SK-N-SH (cell line): ENCODE measurements around the gene TAF11L14. TPM values are rescaled to one million over a fixed set of nuclear protein-coding genes. Genes with fewer than 3 reads are reported as not detected.

ENCODE experiments used
- CTCF ChIA-PET: fragments of 300-600, 350-600 bp; formaldehyde crosslinking; extraction: SDS; loops from one replicate; lab custom pipeline; 2021; lab: Yijun Ruan, JAX
- POLR2A ChIA-PET: fragments of 350-600 bp; sonication (Branson Sonifier 250); formaldehyde crosslinking; extraction: SDS; loops from one replicate; lab custom pipeline; 2020; ENCODE audit warnings: antibody characterized with exemption, inconsistent platforms; lab: Yijun Ruan, JAX
- DNase-seq: peaks from one replicate; pipeline ENCODE4 v3.0.0; 2012
- H2AFZ ChIP-seq: fragments of 200-600 bp; sonication (generic); 2 replicates; pipeline ENCODE4 v1.8.1; 2016; ENCODE audit warnings: antibody characterized with exemption, mild to moderate bottlenecking, low read depth
- H3F3A ChIP-seq: fragments of 200-600 bp; sonication (generic); replicated peaks from 2 replicates; pipeline ENCODE3; 2016; ENCODE audit warnings: antibody characterized with exemption, mild to moderate bottlenecking; ENCODE audit not compliant: insufficient read depth
- H3K27ac ChIP-seq, 2 experiments: fragments of 200-500 bp in 1 of 2; fragments of 200-600 bp in 1 of 2; sonication (Bioruptor generic) in 1 of 2; sonication (generic), shearing (Covaris generic) in 1 of 2; 2 replicates each; pipeline versions ENCODE4 v1.5.1 to v1.6.1; 2014 to 2016; ENCODE audit warnings: low read depth in 2 of 2, inconsistent platforms in 1 of 2, low read length in 1 of 2, mild to moderate bottlenecking in 1 of 2, mixed read lengths in 1 of 2
- H3K27me3 ChIP-seq: fragments of 200-600 bp; sonication (generic), shearing (Covaris generic); 2 replicates; pipeline ENCODE4 v1.6.1; 2016; ENCODE audit warnings: mixed run types; ENCODE audit not compliant: insufficient read depth
- H3K36me3 ChIP-seq, 2 experiments: fragments of 200-500 bp in 1 of 2; fragments of 200-600 bp in 1 of 2; sonication (Bioruptor generic) in 1 of 2; sonication (generic) in 1 of 2; replicated peaks in 1 of 2; 2 replicates each; pipeline versions ENCODE3 to v1.5.1; 2014 to 2016; ENCODE audit warnings: low read length in 1 of 2, mild to moderate bottlenecking in 1 of 2; ENCODE audit not compliant: insufficient read depth in 2 of 2, control insufficient read depth in 1 of 2
- H3K4me1 ChIP-seq, 2 experiments: fragments of 200-500 bp in 1 of 2; fragments of 200-600 bp in 1 of 2; sonication (Bioruptor generic) in 1 of 2; sonication (generic), shearing (Covaris generic) in 1 of 2; 2 replicates each; pipeline versions ENCODE4 v1.5.1 to v1.6.1; 2014 to 2016; ENCODE audit warnings: low read depth in 1 of 2, low read length in 1 of 2, mixed run types in 1 of 2; ENCODE audit not compliant: insufficient read depth in 2 of 2, control insufficient read depth in 1 of 2
- H3K4me2 ChIP-seq: fragments of 200-600 bp; sonication (generic), shearing (Covaris generic); 2 replicates; pipeline ENCODE4 v1.6.1; 2017; ENCODE audit warnings: mixed run types
- H3K4me3 ChIP-seq, 2 experiments: fragments of 200-500 bp in 1 of 2; fragments of 200-600 bp in 1 of 2; sonication (Bioruptor generic) in 1 of 2; sonication (generic), shearing (Covaris generic) in 1 of 2; 2 replicates each; pipeline versions ENCODE4 v1.5.1 to v1.8.1; 2014 to 2016; ENCODE audit warnings: low read depth in 2 of 2, inconsistent platforms in 1 of 2, low read length in 1 of 2, mild to moderate bottlenecking in 1 of 2, mixed read lengths in 1 of 2, moderate library complexity in 1 of 2
- H3K79me2 ChIP-seq: fragments of 200-600 bp; sonication (generic); 2 replicates; pipeline ENCODE4 v1.8.1; 2017; ENCODE audit warnings: mild to moderate bottlenecking; ENCODE audit not compliant: insufficient read depth
- H3K9ac ChIP-seq: fragments of 200-600 bp; sonication (generic); 2 replicates; pipeline ENCODE4 v1.6.1; 2017; ENCODE audit warnings: mixed run types
- H3K9me2 ChIP-seq: fragments of 200-600 bp; sonication (generic); 2 replicates; pipeline ENCODE4 v1.6.1; 2017; ENCODE audit warnings: mixed run types
- H3K9me3 ChIP-seq: fragments of 200-600 bp; sonication (generic); 2 replicates; pipeline ENCODE4 v1.6.1; 2017; ENCODE audit warnings: mixed run types, mild to moderate bottlenecking, moderate library complexity
- H4K20me1 ChIP-seq: fragments of 200-600 bp; sonication (generic); 2 replicates; pipeline ENCODE4 v1.6.1; 2017; ENCODE audit warnings: mild to moderate bottlenecking, mixed run types; ENCODE audit not compliant: insufficient read depth
- CTCF ChIP-seq: fragments of 200-600 bp; sonication (generic); IDR thresholded peaks from 2 replicates; pipeline ENCODE4 v1.6.1; 2017; ENCODE audit warnings: antibody characterized with exemption, mild to moderate bottlenecking, moderate library complexity
- FOSL2 ChIP-seq: IDR thresholded peaks from 2 replicates; pipeline ENCODE4 v1.4.0; 2012; ENCODE audit warnings: low read depth, mild to moderate bottlenecking, moderate library complexity, borderline replicate concordance
- GABPA ChIP-seq: IDR thresholded peaks from 2 replicates; pipeline ENCODE4 v1.4.0; 2012; ENCODE audit warnings: low read depth, mild to moderate bottlenecking
- JUND ChIP-seq: IDR thresholded peaks from 2 replicates; pipeline ENCODE4 v1.4.0; 2012
- MAX ChIP-seq: IDR thresholded peaks from 2 replicates; pipeline ENCODE4 v1.4.0; 2012; ENCODE audit warnings: low read depth
- NFIC ChIP-seq: IDR thresholded peaks from 2 replicates; pipeline ENCODE4 v1.4.0; 2012; ENCODE audit warnings: borderline replicate concordance
- POLR2AphosphoS5 ChIP-seq: IDR thresholded peaks from 2 replicates; pipeline ENCODE4 v1.6.1; 2012; ENCODE audit warnings: low read depth, low read length
- RCOR1 ChIP-seq: fragments of 150-350 bp; IDR thresholded peaks from 2 replicates; pipeline ENCODE4 v1.6.1; 2017; ENCODE audit warnings: antibody characterized with exemption, low read length
- RFX5 ChIP-seq: IDR thresholded peaks from 2 replicates; pipeline ENCODE4 v1.6.1; 2012; ENCODE audit warnings: mild to moderate bottlenecking, improper control_type of control experiment, low read length
- RXRA ChIP-seq: IDR thresholded peaks from 2 replicates; pipeline ENCODE4 v1.4.0; 2012; ENCODE audit warnings: low read depth, mild to moderate bottlenecking, borderline replicate concordance
- SIN3A ChIP-seq: IDR thresholded peaks from 2 replicates; pipeline ENCODE4 v1.6.1; 2012; ENCODE audit warnings: low read depth, mild to moderate bottlenecking, low read length, moderate library complexity, borderline replicate concordance
- SMC3 ChIP-seq: IDR thresholded peaks from 2 replicates; pipeline ENCODE4 v1.6.1; 2012; ENCODE audit warnings: low read depth, low read length, improper control_type of control experiment
- TEAD4 ChIP-seq: IDR thresholded peaks from 2 replicates; pipeline ENCODE4 v1.4.0; 2012; ENCODE audit warnings: mild to moderate bottlenecking, borderline replicate concordance; ENCODE audit not compliant: insufficient read depth
- USF1 ChIP-seq: IDR thresholded peaks from 2 replicates; pipeline ENCODE4 v1.4.0; 2012; ENCODE audit warnings: low read depth, borderline replicate concordance
- USF2 ChIP-seq: fragments of 150-350 bp; IDR thresholded peaks from 2 replicates; pipeline ENCODE4 v1.6.1; 2017; ENCODE audit warnings: antibody characterized with exemption, low read length, low read depth, borderline replicate concordance
- ZBTB33 ChIP-seq: IDR thresholded peaks from 2 replicates; pipeline ENCODE4 v1.4.0; 2012; ENCODE audit warnings: low read depth, borderline replicate concordance
- whole genome bisulfite sequencing: methylation state at CpG from one replicate; pipeline ENCODE4 v1.1.6; 2017; ENCODE audit warnings: low lambda C conversion rate; 5-methylcytosine and 5-hydroxymethylcytosine counted together
- polyA plus RNA-seq, 3 experiments: library from polyadenylated mRNA; depleted of rRNA; stranded (reverse); fragments of >200 nt; gene quantifications; 2 replicates each; pipeline ENCODE4 v1.2.3, GENCODE V29; 2012

The TAF11L14 gene
- polyA plus RNA-seq, 1 of the 3 experiments (the other 2 are of a cell fraction), result not detected

- WGBS, result 60% methylated on average over 8 of the region's 8 CpGs
- DNase-seq, result no peak
These were observed 45.4 kb downstream of the TAF11L14 start for GRCh38 chr5:17679597-17680203.

GRCh38 chr5:17680737-17681136 is 46.5 kb downstream of the TAF11L14 start:
- H3K27me3 ChIP-seq, result no peaks in the 10 kb centered on the region
- ChIA-PET POLR2A (no interaction called here), CTCF (no interaction called here)
- no peak overlapping the region for H3K4me2 ChIP-seq
- H3K27ac ChIP-seq, result no peak overlapping the region
- no peaks in the 10 kb centered on the region for H3F3A ChIP-seq
- no peaks in the 10 kb centered on the region for H3K4me1 ChIP-seq
- no peaks in the 10 kb centered on the region for H3K9me3 ChIP-seq
- TF ChIP-seq ZBTB33, result no peak
- TF ChIP-seq POLR2AphosphoS5, result no peak
- no peak for TF ChIP-seq RCOR1
- TF ChIP-seq CTCF, result no peak
- no peak for TF ChIP-seq GABPA
- no peak for TF ChIP-seq FOSL2
- TF ChIP-seq SIN3A, result no peak
- no peak for TF ChIP-seq RXRA
- H3K9ac ChIP-seq, result no peak overlapping the region
- no peaks in the 10 kb centered on the region for H3K79me2 ChIP-seq
- DNase-seq, result no peak
- 19% methylated on average over 2 of the region's 2 CpGs for WGBS
- H3K36me3 ChIP-seq, result no peaks in the 10 kb centered on the region
- no peak overlapping the region for H3K4me3 ChIP-seq
- no peaks in the 10 kb centered on the region for H4K20me1 ChIP-seq
- no peak overlapping the region for H2AFZ ChIP-seq
- H3K9me2 ChIP-seq, result no peaks in the 10 kb centered on the region

More at GRCh38 chr5:17679597-17680203, 45.4 kb downstream of the TAF11L14 start:
- Histone ChIP-seq H4K20me1 (no peaks in the 10 kb centered on the region), H3K27ac (no peak overlapping the region), H3K9ac (no peak overlapping the region), H3K4me2 (no peak overlapping the region), H3F3A (no peaks in the 10 kb centered on the region), H3K4me1 (no peaks in the 10 kb centered on the region), H3K36me3 (no peaks in the 10 kb centered on the region), H2AFZ (no peak overlapping the region), H3K9me3 (no peaks in the 10 kb centered on the region), H3K4me3 (no peak overlapping the region), H3K27me3 (no peaks in the 10 kb centered on the region), H3K79me2 (no peaks in the 10 kb centered on the region), H3K9me2 (no peaks in the 10 kb centered on the region)
- ChIA-PET POLR2A (no interaction called here), CTCF (no interaction called here)
- TF ChIP-seq USF1, result no peak
- TF ChIP-seq TEAD4, result no peak
- TF ChIP-seq MAX, result no peak
- TF ChIP-seq NFIC, result no peak
- TF ChIP-seq RFX5, result no peak
- no peak for TF ChIP-seq JUND
- TF ChIP-seq USF2, result no peak
- no peak for TF ChIP-seq GABPA
- TF ChIP-seq SMC3, result no peak
